Measurements from ENCODE around the gene FSD1L. TPM values are rescaled to one million over a fixed set of nuclear protein-coding genes. Genes with fewer than 3 reads are reported as not detected.

Gene FSD1L
- total RNA-seq, 1 experiment from 2014 or later: 5.5 TPM

GRCh38 chr9:105421154-105421553 is 26.7 kb upstream of the FSD1L start:
- Histone ChIP-seq H3T11ph (ENCODE audit: low read length) (no peak overlapping the region), H3K9me3 (ENCODE audit: control insufficient read depth, low read depth, low read length) (no peaks in the 10 kb centered on the region), H3K23ac (ENCODE audit: insufficient read length, low read depth, low read length) (no peak overlapping the region), H3K14ac (ENCODE audit: insufficient read depth, low read length) (no peak overlapping the region), H4K20me1 (ENCODE audit: control insufficient read depth, insufficient read depth, insufficient read length) (no peaks in the 10 kb centered on the region), H3K9ac (ENCODE audit: extremely low read depth, insufficient read length, low read length) (no peak overlapping the region), H3K27me3 (ENCODE audit: insufficient read depth, low read length) (no peaks in the 10 kb centered on the region), H2AK5ac (ENCODE audit: insufficient read length, low read length) (no peak overlapping the region), H2BK120ac (ENCODE audit: low read depth, low read length, poor library complexity, severe bottlenecking) (no peak overlapping the region), H3K79me2 (ENCODE audit: insufficient read depth, low read length) (no peaks in the 10 kb centered on the region), H3K23me2 (ENCODE audit: insufficient read length, low read depth, low read length, poor library complexity, severe bottlenecking) (no peaks in the 10 kb centered on the region), H3K79me1 (ENCODE audit: insufficient read depth, low read depth, low read length, poor library complexity, severe bottlenecking) (no peaks in the 10 kb centered on the region), H3K56ac (ENCODE audit: insufficient read length, low read depth, low read length) (no peak overlapping the region), H2BK12ac (ENCODE audit: insufficient read length, low read depth, low read length) (no peak overlapping the region), H3K18ac (ENCODE audit: insufficient read length, low read depth, low read length) (no peak overlapping the region), H3K4me1 (ENCODE audit: insufficient read depth, low read length) (no peaks in the 10 kb centered on the region), H4K91ac (ENCODE audit: insufficient read length, low read depth, low read length) (no peak overlapping the region), H4K5ac (ENCODE audit: insufficient read length, low read depth, low read length) (no peak overlapping the region), H2BK5ac (ENCODE audit: insufficient read length, low read length) (no peak overlapping the region), H3K4ac (ENCODE audit: low read depth, low read length) (no peak overlapping the region), H4K8ac (replicated peaks; ENCODE audit: insufficient read length, low read depth, low read length) (no peak overlapping the region), H2AFZ (ENCODE audit: low read length) (no peak overlapping the region), H2BK15ac (ENCODE audit: low read depth, low read length) (no peak overlapping the region), H2BK20ac (ENCODE audit: low read depth, low read length, poor library complexity, severe bottlenecking) (no peak overlapping the region), H3K27ac (ENCODE audit: insufficient read length, low read depth, low read length) (no peak overlapping the region), H3K4me2 (ENCODE audit: insufficient read depth, insufficient read length, low read length) (no peak overlapping the region)
- no peak for TF ChIP-seq CTCF (conservative IDR thresholded peaks at IDR 0.05)
- Mint-ChIP-seq H3K27me3 (ENCODE audit: low read depth) (no peaks in the 10 kb centered on the region; the same call in 1 of the 2 replicates), H3K27ac (no peak overlapping the region), H3K9me3 (0 out of 5 replicates have a peak, but pooled peaks cover 0 to 3% of the 10 kb centered on the region in 2 experiments), H3K4me1 (no peaks in the 10 kb centered on the region), H3K36me3 (ENCODE audit: insufficient read depth in 1 of 3, low read depth in 3 of 3) (no peaks in the 10 kb centered on the region; a peak in 1 of 7 replicates), H3K4me3 (no peak overlapping the region)
- WGBS (ENCODE audit: extremely low coverage, insufficient read length, low lambda C conversion rate): no CpG with 5 or more reads among the region's 2 CpGs
- DNase-seq: no peak

All from H9 (cell line).